ENCODE results near the gene NELFB. TPM values are rescaled to one million over a fixed set of nuclear protein-coding genes. Genes with fewer than 3 reads are reported as not detected.

The NELFB gene
- polyA plus RNA-seq, 3 donors: 17.3 to 44.2 (median 18.8) TPM

- H3K27ac Mint-ChIP-seq: no peak overlapping the region
- intact Hi-C loops (cut with micrococcal nuclease): loop anchor here (2.0 kb wide), 1 partner anchor 24 kb away; no protein-coding TSS in a partner anchor
- no peaks in the 10 kb centered on the region for H3K79me2 ChIP-seq (ENCODE audit: insufficient read depth, low read length)
These were observed 47.5 kb downstream of the NELFB start for GRCh38 chr9:137302449-137303150.

More at GRCh38 chr9:137302449-137303150, 47.5 kb downstream of the NELFB start:
- Histone ChIP-seq H3K4me2 (replicated peaks; ENCODE audit: extremely low read depth, low read length, poor library complexity, severe bottlenecking) (peak overlapping the region; percentile 69), H4K20me1 (ENCODE audit: insufficient read depth, low read length) (no peaks in the 10 kb centered on the region), H3K27me3 (ENCODE audit: control insufficient read depth in 2 of 2, insufficient read depth in 2 of 2, low read length in 2 of 2) (peaks cover 33 to 85% of the 10 kb centered on the region in 2 donors), H3K27ac (ENCODE audit: low read depth in 1 of 2, low read length in 2 of 2) (no peak overlapping the region), H3K4me1 (ENCODE audit: control insufficient read depth in 1 of 2, insufficient read depth in 2 of 2, low read length in 2 of 2) (peaks cover 36 to 50% of the 10 kb centered on the region in 2 donors), H2AFZ (ENCODE audit: insufficient read depth, low read depth, low read length, poor library complexity, severe bottlenecking) (peak overlapping the region; percentile 74), H3K9ac (ENCODE audit: insufficient read depth, low read length, poor library complexity, severe bottlenecking) (peak overlapping the region; percentile 54), H3K36me3 (replicated peaks in 1 of 2; ENCODE audit: control insufficient read depth in 1 of 2, insufficient read depth in 2 of 2, low read length in 2 of 2) (no peaks in the 10 kb centered on the region), H3K4me3 (replicated peaks in 1 of 3; ENCODE audit: low read depth in 2 of 3, low read length in 3 of 3) (peak overlapping the region; percentile 15 to 59 (median 20)), H3K9me3 (replicated peaks in 1 of 2; ENCODE audit: control insufficient read depth in 1 of 2, insufficient read depth in 1 of 2, low read length in 2 of 2) (peaks cover 3 to 9% of the 10 kb centered on the region in 2 donors)
- Mint-ChIP-seq H3K36me3 (peaks cover 3 to 5% of the 10 kb centered on the region in 2 donors), H3K27me3 (ENCODE audit: low read depth in 3 of 3) (peaks cover 67 to 89% (median 74%) of the 10 kb centered on the region in 3 donors), H3K4me3 (peak overlapping the region; percentile 24 to 62), H3K9me3 (peaks cover 0 to 12% (median 6%) of the 10 kb centered on the region in 7 donors), H3K4me1 (peaks cover 25% of the 10 kb centered on the region)
- WGBS (ENCODE audit: insufficient coverage): 2% methylated on average over 75 of the region's 78 CpGs
- DNase-seq: peak; percentile 47 to 82 (median 73)
- peak; percentile 88 for TF ChIP-seq CTCF (IDR thresholded peaks at IDR 0.05)
